Measurements from ENCODE around the gene PLEKHD1.
A peak's percentile ranks its signal among the peaks of the same experiment; 100 is the strongest.

PLEKHD1 gene

DNA sequence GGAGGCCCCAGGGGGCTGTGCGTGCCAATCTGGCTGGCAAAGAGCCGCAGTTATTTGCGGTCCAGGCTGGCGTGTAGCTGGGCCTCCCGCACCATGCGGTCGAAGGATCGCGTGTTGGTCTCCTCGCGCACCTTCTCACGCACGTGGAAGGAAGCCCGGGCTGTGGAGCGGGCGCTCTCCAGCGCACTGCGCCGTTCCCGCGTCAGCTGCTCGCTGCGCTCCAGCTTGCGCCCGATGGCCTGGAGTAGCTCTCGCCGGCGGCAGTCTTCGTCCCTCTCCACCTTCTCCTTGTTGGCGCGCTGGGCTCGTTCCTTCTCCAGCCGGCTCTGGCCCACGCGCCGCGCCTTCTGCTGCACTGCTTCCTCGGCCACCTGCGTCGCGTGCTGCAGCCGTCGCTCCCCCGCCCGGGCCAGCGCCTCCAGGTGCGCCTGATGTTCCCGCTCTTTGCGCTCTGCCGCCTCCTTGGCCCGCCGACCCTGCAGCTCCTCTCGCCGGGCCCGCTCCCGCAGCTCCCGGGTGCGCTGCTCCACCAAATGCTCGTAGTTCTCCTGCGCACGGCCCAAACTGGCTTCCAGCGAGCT, 87.0 kb downstream of the PLEKHD1 start:
- in situ Hi-C loops (cut with HindIII; ENCODE audit: low pct_ligation_motif_present, low pct_unique_long_range_greater_than_20kb, low sequenced_read_pairs), result no loop called here
- DNase-seq, result no peak

DNA sequence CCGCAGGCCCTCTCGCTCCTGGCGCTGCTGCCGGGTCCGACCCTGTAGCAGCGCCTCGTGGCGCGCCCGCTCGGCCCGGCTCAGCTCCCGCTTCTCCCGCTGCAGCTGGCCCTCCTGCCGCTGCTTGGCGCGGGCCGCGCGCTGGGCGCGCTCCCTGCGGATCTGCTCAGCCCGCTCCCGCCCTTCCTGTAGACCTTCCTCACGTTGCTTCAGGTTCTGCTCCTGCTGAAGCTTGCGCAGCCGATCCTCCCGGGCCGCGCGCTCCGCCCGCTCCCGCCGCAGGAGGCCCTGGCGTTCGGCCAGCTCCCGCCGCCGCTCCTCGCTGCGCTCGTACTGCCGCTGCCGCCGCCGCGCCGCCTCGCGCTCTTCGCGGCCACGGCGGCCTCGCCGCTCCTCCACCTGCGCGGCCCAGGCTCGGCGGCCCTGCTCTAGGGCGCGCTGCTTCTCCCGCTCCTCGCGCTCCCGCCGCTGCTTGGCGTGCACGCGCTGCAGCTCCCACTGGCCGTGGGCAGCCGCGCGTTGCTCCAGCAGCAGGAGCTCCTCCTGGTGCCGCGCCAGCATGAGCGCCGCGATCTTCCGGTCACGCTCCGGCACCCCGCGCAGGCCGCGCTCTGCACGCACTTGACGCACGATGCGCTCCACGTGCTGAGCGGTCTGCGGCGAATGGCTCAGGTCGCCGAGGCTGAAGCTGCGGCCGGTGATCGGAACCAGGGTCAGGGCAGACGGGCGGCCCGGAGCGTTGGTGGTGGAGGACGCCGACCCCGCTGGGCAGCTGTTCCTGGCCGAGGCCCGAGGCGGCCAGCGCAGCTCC, 87.7 kb downstream of the PLEKHD1 start:
- DNase-seq, result peak; percentile 29
- in situ Hi-C loops (cut with HindIII; ENCODE audit: low pct_ligation_motif_present, low pct_unique_long_range_greater_than_20kb, low sequenced_read_pairs), result no loop called here

DNA sequence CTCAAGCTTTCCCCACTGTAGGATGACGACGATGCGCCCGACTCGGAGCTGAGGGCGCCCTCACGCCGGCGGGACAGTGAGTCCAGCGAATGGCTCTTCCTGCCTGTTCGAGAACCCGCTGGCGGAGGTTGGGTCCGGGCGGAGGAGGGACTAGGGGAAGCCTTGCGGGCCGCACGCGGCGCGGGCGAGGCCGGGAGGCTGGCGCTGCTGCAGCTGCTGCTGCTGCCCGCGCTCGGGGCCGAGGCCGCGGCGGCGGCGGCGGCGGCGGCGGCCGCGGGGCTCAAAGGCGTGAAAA, 88.3 kb downstream of the PLEKHD1 start:
- DNase-seq, result no peak
- in situ Hi-C loops (cut with HindIII; ENCODE audit: low pct_ligation_motif_present, low pct_unique_long_range_greater_than_20kb, low sequenced_read_pairs), result no loop called here

DNA sequence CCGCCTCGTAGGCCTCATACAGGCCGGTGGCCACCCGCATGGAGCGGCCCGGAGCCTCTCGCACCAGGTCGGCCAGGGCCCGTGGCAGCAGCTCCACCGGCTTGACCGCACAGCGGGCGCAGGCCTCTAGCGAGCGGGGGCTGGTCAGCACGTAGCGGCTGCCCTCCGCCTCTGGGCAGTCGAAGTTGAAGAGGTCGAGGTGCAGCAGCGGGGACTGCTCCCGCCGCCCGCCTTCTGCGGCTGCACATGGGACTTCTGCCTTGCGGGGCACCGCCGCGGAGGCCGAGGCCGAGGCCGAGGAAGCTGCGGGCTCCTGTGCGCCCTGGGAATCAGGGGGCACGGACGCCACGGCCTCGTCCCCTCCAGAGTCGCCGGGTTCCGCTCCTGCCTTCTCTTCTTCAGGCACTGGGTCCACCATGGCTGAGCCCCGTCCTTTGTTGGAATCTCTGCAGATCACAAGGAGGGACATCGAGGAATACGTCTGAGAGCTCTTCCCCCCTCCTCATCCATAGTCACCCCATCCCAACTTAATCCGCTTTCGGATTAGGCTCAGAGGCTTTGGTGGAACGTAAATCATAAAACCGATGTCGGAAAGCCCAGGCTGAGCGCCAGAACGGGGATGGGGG, 88.8 kb downstream of the PLEKHD1 start:
- no peak for DNase-seq
- in situ Hi-C loops (cut with HindIII; ENCODE audit: low pct_ligation_motif_present, low pct_unique_long_range_greater_than_20kb, low sequenced_read_pairs), result no loop called here

DNA sequence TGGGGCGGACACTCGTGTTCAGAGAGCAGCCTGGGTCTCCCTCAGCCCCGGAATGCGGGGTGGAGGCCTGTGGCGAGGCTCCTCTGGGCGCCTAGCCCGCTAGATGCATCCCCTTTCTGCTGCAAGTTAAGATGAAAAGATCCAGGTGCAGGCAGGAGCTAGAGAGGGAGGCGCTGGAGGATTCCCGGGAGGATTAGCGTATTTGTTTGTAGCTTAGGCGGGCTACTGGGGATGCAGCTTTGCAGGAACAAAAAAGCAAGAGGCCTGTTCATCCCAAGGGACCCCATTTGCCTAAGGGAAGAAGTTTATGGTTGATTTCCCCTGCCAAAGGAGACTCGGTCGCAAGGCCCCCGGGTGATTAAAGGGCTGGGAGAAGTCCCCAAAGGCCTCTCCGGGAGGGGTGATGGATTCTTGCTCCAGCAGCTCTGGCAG, 89.3 kb downstream of the PLEKHD1 start:
- in situ Hi-C loops (cut with HindIII; ENCODE audit: low pct_ligation_motif_present, low pct_unique_long_range_greater_than_20kb, low sequenced_read_pairs), result no loop called here
- no peak for DNase-seq

DNA sequence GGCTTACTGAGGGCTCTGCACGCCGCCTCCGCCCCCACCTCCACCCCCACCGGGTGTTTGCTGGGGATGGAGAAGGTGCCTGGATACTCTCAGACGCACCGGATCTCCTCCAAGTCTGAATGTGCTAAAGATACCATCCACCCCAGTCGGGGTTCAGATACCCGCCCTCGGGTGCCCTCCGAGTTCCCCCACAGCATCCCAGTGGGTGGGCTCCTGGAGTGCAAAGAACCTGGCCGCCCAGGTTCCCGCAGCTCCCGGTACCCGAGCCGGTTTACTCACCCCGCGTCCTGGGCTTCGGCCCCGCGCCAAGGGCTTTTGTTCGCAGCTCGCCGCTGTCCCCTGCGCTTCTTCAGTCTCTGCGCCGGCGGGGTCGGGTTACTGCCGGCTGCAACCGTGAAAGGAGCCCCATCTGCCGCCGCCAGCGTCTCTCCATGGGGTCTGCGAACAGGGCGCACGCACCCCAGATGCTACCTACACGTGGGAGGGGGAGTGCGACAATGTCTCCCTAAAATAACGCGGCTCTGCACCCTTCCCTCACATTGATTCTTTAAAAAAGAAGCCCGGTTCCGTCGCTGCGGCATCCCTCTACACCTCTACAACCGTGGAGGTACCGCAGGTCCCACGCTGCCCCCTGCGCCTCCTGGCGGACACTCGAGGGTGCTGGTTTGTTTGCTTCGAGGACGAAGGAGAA, 89.9 kb downstream of the PLEKHD1 start, which contains the start of gene CCDC177:
Gene CCDC177, minus strand, starts transcription at position 609 of the 691 bp plus-strand sequence. CDS start 1,249 bp downstream, outside the sequence.
- in situ Hi-C loops (cut with HindIII; ENCODE audit: low pct_ligation_motif_present, low pct_unique_long_range_greater_than_20kb, low sequenced_read_pairs), result no loop called here
- peak; percentile 44 for DNase-seq

DNA sequence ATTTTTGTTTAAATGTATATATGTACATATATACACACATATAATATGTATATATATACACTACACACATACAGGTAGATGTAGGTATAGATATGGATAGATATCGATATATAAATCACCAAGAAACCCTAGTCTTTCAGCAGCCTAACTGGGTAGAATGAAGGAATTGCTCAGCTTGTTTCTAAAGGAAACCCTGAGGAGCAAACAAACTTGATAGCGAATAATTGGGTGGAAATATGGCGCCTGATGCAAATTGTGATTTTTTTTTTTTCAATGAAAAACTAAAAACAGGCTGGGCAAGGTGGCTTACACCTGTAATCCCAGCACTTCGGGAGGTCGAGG, 90.4 kb downstream of the PLEKHD1 start:
- in situ Hi-C loops (cut with HindIII; ENCODE audit: low pct_ligation_motif_present, low pct_unique_long_range_greater_than_20kb, low sequenced_read_pairs), result no loop called here
- DNase-seq, result no peak

DNA sequence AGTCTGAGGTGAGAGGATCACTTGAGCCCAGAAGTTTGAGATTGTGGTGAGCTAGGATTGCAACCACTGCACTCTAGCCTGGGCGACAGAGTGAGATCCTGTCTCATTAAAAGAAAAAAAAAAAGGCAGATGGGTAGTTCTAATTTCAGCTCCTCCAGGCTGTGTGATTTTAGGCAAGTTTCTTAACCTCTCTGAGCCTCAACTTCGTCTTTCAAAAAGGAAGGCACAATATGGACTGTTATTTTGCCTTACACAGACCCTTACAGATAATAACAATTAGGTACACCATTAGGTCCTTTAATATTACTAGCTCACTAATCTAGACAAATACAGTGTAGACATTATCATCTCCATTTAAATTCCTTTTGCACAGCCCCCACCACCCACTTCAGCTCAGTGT, 94.9 kb downstream of the PLEKHD1 start:
- in situ Hi-C loops (cut with HindIII; ENCODE audit: low pct_ligation_motif_present, low pct_unique_long_range_greater_than_20kb, low sequenced_read_pairs), result no loop called here
- DNase-seq, result no peak

DNA sequence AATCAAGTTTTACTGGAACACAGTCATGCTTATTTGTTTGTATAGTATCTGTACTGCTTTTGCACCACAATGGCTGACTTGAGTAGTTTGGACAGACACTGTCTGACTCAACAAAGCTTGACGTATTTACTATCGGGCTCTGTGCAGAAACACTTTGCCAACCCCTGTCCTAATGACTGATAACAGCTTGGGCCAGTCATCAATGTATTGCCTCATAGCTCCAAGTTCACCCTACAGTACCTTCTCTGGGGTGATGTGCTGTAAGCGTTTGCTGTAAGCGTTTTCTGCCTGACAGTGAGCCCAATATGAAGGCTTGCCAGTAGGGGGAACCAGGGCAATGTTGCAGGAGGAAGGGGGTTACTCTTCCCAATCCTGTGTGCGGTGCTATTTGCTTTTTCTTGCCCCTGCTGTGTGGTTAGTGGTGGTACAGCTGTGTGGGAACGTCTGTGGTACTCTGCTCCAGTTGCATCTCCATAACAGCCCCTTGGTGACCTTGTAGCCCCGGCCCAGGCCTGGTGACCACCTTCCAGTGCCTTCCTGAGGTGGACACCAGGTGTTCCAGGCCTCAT, 95.6 kb downstream of the PLEKHD1 start:
- DNase-seq, result peak; percentile 24
- in situ Hi-C loops (cut with HindIII; ENCODE audit: low pct_ligation_motif_present, low pct_unique_long_range_greater_than_20kb, low sequenced_read_pairs), result no loop called here
